NK-92 (cell line): ENCODE results near the gene JAG2.

Experiments used
- DNase-seq: peaks from one replicate; lab custom pipeline; 2025; ENCODE audit not compliant: unreplicated experiment; lab: John Stamatoyannopoulos, UW

The JAG2 gene

GRCh38 chr14:105093431-105094192 lies 75.0 kb downstream of the JAG2 start:
- DNase-seq, result no peak

GRCh38 chr14:105093038-105093430 lies 75.5 kb downstream of the JAG2 start:
- DNase-seq, result no peak

DNA sequence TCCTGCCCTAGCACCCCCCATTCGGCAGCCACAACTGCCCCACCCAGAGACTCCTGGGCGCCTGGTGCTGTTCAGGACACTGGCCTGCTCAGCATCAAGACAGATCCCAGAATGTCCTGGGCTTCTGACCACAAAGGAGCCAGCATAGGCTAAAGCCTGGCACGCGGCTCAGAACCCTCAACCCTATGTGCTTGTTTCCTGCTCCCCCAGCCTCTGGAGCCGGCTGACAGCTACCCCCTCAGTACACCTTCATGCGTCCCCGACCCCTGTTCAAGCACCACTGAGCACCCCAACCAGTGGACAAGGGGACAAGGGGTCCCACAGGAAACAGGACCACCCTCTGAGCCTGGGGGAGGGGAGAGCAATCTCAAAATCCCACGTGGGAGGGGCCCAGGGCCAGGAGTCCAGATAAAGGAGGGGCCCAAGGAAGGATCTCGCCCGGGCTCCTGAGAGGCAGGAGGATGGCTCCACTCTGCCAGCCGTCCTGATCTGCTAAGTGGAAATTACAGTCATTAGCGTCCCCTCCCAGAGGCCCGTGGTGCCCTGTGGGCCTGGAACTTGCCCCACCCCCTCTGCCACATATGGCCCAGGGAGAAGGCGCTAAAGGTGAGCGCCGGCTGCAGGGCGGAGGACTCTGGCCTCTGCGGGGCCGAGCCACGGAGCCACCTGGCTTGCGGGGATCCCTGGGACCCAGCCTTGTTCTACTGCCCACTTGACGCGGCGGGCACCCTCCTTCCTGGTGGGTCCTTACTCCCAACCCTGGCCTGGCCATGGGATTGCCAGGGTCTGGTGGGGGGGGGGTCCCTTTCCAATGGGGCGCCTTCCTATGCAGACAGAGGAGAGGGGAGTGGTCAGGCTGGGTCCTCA lies 76.2 kb downstream of the JAG2 start:
- no peak for DNase-seq

- no peak for DNase-seq
Observed at GRCh38 chr14:105091517-105092170, 76.9 kb downstream of the JAG2 start.

- DNase-seq, result no peak
Observed at GRCh38 chr14:105091054-105091516, 77.5 kb downstream of the JAG2 start.
